GM18951 (cell line): ENCODE results near the gene ZNF385A.

Source experiments
- POLR2A ChIP-seq: IDR thresholded peaks from 4 replicates; pipeline ENCODE4 v1.6.1; 2011; ENCODE audit warnings: mild to moderate bottlenecking; ENCODE audit not compliant: insufficient read length, insufficient read depth; ENCODE audit errors: extremely low read depth
- in situ Hi-C: fragments of 300-500 bp; cut with MboI; formaldehyde crosslinking; loops from one replicate; pipeline ENCODE4 v1.12.0; 2022; ENCODE audit warnings: low sequenced_read_pairs, mixed read lengths, inconsistent platforms; ENCODE audit not compliant: unreplicated experiment

ZNF385A gene, protein sequence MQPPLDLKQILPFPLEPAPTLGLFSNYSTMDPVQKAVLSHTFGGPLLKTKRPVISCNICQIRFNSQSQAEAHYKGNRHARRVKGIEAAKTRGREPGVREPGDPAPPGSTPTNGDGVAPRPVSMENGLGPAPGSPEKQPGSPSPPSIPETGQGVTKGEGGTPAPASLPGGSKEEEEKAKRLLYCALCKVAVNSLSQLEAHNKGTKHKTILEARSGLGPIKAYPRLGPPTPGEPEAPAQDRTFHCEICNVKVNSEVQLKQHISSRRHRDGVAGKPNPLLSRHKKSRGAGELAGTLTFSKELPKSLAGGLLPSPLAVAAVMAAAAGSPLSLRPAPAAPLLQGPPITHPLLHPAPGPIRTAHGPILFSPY

DNA sequence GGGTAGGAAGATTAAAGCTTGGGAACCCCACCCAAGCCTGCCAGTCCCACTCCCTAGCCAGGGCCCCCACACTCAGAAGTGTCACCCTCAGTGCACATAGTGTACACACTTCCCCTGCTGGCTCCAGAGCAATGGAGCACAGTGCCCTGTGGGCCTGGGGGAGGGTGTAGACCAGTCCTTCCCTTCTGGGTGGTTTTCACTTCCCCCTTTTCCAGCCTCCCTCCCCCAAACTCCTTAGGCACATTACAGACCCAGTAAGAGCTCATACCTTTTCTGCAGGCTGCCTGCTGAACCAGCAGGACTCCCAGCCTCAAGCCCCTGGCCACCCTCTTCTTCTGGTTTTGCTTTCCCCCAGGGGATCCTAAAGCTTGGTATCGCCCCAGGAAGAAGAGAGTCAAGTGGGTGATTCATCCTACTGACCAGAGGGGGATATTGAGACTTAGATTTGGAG lies at the start of gene ZNF385A:
Gene ZNF385A (minus strand): TSS at position 143 of the 451 bp plus-strand sequence. CDS start 219 bp downstream, outside the sequence.
- in situ Hi-C loops: no loop called here
- TF ChIP-seq POLR2A: no peak

DNA sequence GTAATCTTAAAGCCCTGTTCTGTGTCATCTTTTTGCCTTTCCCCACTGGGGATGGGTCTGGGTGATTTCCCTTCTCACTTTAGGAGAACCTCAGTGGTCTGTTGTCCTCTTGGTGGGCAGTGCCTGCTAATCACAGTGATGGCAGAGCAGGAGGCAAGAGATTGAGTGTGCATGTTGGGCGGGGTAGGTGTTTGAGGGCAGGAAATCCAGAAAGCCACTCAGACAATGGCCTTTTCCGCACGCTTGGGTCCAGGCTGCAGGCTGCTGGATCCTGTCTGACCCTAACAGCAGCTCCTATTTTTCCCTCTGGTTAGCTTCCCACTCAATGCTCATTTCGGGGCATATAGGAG lies 48.3 kb upstream of the ZNF385A start:
- in situ Hi-C loops: no loop called here
- TF ChIP-seq POLR2A: no peak

DNA sequence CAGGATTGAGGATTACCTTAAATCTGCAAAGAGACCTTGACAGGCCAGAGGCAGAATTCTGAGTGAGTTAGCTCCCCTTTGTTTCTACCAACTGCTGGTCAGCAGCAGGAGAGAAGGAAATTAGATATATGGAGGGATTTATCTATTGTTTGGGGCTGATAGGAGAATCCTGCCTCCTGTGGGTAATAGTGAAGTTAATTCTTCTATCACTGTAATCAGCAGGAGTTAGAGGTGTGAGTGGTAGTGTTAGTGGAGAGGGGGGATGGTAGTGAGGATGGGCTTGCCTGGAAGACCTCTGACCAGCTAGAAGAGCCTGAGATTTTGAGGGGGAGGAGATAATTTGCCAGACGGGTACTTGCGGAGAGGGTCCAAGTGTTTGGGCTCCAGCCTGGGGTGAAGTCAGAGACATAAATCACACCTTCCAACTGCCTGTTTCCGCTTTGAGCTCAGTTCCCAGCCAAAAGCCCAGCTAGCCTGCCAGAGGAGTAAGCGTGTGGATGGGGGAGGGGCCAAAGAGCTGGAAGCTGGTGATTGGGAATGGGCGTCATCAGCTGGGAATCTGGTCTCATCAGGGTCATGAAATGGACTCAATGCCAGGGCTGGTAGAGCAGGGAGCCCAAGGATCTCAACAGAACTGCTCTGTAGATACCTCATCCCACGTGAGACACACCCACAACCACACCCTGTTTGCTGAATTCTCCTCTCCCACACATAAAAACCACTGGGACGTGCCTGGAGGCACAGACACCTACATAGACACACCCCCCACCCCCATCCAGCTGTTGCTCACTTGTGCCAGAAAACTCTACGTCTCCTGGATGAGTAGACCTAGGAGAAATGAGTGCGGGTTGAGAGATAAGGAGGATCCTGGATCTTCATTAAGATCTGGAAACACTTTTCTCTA lies 47.6 kb upstream of the ZNF385A start:
- in situ Hi-C loops: no loop called here
- TF ChIP-seq POLR2A: no peak

DNA sequence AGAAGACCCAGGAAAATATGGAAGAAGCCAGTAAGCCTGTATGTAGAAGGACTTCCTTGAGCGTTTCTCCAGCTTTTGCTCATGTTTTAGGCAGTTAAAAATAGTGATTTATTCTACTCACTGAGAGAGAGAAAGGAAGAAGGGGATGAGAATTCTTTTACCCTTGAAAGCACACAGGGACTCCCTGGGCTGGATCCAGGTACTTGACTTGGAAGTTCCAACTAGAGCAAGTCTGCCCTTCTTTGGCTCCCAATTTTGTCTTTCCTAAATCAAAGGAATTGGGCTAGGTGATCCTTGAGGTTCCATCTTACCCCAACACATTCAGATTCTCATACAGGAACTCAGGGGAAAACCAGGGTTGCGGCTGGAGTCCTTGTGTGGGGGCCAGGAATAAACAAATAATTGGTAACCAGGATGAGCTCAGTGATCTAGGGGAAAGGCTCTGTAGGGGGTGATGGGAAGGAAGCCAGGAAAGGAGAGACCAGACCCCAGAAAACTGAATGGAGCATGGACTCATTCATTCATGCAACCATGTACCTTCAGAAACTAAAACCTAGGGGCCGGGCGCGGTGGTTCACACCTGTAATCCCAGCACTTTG lies 46.0 kb upstream of the ZNF385A start:
- in situ Hi-C loops: no loop called here
- TF ChIP-seq POLR2A: no peak

DNA sequence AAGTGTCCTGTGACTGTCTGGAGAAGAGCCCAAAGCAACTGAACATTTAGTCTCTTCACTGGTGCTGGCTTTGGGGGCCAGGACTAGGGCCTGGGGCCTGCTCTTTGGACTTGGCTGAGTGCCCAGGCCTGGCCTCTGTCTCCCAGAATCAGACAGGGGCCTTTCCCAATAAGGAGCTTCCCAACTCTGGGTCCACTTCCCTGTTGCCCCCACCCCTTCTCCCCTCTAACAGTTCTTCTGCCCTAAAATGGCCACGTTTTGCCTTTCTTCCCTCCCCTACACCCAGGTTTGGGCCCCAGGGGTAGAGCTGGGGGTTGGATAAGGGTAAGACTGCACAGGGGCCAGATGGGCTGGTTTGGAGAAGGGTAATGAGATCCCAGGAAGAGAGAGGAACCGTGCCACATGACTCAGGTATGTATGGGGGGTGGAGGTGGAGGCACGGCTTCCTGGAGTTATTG lies 44.5 kb upstream of the ZNF385A start:
- TF ChIP-seq POLR2A: no peak
- in situ Hi-C loops: no loop called here

DNA sequence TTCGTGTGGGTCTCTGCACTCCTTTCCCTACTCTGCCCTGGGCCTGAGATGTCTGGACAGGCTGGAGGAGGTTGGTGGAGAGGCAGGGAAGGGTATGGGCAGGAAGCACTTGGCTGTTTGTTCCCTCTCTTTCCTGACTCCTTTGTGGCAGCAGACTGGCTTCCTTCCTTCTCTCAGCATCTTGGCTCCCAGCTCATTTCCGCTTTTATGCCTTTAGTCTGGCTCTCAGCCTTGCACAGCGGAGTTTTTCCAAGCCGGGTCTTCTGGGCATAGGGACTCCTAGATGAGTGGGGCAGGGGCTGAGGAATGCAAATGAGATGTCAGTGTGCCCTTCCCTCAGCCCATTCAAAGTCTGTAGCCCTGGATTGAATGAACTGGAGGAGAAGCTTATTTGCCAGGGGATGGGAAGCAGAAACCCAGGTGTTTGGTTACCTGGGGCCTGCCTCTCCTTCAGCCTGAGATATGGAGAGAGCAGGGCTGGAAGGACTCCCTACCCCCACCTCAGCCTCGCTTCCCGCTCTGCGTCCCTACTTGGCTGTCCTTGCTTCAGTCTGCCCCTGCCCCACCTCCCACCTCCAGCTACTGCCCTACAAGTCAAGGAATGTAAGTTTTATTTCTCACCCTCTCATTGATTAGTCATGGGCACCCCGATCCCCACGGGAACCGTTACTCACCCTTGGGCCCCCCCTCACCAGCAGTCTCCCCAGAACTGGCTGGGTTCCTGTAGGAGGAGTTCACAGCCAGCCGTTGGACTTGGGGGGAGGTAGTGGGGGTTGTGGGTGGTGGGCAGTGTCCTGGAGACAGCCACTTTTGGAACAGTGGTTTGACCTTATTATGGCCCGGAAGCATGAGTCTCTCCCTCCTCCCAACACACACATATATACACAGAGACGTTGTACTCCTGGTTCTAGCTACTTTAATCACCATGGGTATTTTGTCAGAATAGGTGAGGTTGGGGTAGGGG lies 43.8 kb upstream of the ZNF385A start:
- in situ Hi-C loops: no loop called here
- TF ChIP-seq POLR2A: no peak

DNA sequence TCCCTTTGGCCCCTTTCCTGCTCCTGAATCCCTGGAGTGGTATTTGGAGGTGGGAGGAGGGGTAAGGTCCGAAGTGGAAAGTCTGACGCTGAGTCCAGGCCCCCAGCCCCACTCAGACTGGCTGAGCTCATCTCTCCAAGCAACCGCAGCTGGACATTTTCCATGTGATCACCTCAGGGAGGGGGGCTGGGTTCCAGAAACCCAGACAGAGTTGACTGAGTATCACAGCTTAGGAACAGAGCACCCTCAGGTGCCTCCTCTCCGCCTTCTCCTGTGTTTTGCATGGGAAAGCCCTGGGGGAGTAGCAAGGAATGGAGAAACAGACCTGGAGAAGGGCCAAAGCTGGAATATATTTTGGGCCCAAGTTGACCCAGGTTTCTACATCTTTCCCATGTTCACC lies 42.6 kb upstream of the ZNF385A start:
- no peak for TF ChIP-seq POLR2A
- in situ Hi-C loops: no loop called here

DNA sequence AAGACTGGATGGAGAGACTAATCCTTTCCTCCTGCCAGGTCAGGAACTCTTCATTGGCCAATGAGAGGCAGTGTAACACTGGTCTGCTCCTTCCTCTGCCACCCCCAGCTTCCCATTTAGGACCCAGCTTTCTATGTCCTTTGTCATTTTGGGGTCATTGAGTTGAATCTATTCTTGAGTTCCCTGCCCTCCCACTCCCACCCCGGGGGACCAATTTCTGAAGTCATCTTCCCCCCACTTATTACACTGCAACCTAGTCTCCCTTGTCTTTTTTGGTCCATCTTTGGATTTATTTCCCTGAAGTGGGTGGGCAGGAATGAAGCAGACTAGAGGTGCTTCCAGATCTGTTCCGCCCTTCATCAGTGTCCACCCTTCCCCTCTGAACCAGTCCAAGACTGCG lies 42.2 kb upstream of the ZNF385A start:
- in situ Hi-C loops: no loop called here
- no peak for TF ChIP-seq POLR2A

DNA sequence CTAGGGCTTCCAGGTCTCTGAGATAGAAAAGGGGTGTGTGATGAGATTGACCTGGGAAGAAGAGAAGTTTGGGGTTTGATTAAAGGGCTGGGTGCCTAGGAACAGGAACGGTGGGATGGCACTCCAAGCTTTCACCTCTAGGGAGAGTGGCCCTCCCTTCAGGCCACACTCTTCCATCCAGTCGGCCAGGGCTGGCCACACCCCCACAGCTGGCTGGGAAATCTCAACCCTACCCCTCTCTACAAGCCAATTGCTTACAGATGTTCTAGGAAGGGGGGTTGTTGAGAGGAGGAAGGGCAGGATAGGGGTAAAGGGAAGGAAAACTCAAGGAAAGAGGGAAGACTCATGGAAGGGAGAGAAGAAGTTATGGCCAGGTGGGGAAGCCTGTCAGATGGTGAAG lies 41.2 kb upstream of the ZNF385A start:
- in situ Hi-C loops: no loop called here
- TF ChIP-seq POLR2A: no peak

DNA sequence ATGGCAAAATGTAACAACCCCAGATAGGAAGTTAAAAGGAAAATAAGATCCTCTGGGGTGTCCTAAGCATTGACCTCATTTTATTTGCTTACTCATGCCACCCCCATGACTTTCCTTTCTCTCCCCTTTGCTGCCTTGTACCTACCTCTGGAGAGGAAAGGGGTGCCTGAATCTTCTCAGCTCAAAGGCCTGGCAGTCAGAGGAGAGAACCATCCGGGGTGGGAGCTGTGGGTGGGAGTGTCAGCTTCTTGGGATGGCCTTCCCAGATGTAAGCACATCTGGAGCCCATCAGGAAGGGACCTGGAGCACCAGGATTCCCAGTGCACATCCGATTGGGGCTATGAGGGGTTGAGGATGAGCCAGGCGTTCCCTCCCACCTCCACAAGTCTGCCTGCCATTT lies 39.7 kb upstream of the ZNF385A start:
- TF ChIP-seq POLR2A: no peak

DNA sequence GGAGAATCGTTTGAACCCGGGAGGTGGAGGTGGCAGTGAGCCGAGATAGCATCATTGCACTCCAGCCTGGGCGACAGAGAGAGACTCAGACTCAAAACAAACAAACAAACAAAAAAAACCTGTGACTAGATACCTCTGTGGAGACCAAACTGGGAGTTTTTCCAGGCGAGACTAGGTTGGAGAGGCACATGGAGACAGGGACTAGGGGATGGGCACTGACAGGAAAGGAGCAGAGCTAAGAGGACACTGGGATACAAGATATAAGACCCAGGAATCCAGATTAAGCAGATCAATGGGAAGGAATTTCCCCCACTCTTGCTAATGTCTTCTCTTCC lies 39.2 kb upstream of the ZNF385A start:
- in situ Hi-C loops: no loop called here
- no peak for TF ChIP-seq POLR2A

More for the DNA sequence above, 39.7 kb upstream of the ZNF385A start:
- in situ Hi-C loops: no loop called here

DNA sequence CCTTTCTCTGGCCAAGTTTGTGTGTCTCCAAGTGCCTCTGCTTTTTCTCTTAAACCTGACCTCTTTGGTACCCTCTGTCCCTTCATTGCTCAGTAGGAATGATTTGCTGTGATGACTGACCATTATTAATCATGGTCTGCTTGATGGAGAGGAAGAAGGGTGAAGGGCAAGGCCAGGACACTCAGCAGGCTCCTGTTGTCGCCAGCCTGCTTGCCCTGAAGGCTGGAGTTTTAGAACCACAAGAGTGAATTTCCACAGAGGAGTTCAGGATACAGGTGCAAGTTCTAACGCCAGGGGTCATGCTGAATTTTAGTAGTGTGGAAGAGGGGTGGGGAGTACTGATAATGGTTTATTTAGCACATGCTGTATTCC lies 37.3 kb upstream of the ZNF385A start:
- no peak for TF ChIP-seq POLR2A
- in situ Hi-C loops: no loop called here
